GM12874 (cell line): Measurements from ENCODE around the gene EXD3.

Experiments used
- CTCF ChIP-seq: IDR thresholded peaks from 2 replicates; pipeline ENCODE4 v1.5.1; 2011; ENCODE audit warnings: low read depth, mild to moderate bottlenecking, control low read depth, low read length, moderate library complexity; ENCODE audit not compliant: insufficient read depth

EXD3 gene

GRCh38 chr9:137410891-137411249 is 12.1 kb downstream of the EXD3 start:
- no peak for TF ChIP-seq CTCF

- TF ChIP-seq CTCF, result no peak
Measured at GRCh38 chr9:137409515-137409914, 13.4 kb downstream of the EXD3 start.

- TF ChIP-seq CTCF, result no peak
Measured at GRCh38 chr9:137408651-137409405, 14.1 kb downstream of the EXD3 start.

- no peak for TF ChIP-seq CTCF
Measured at GRCh38 chr9:137407590-137408300, 15.2 kb downstream of the EXD3 start.

- TF ChIP-seq CTCF, result peak; percentile 78
Measured at GRCh38 chr9:137406876-137407589, 15.9 kb downstream of the EXD3 start.

GRCh38 chr9:137406085-137406760 is 16.7 kb downstream of the EXD3 start:
- no peak for TF ChIP-seq CTCF

- no peak for TF ChIP-seq CTCF
Measured at GRCh38 chr9:137405677-137406081, 17.3 kb downstream of the EXD3 start.
